Testis (tissue), 2 donors: ENCODE measurements around the gene MCCD1.

ENCODE experiments used
- POLR2A ChIP-seq: fragments of 450-650 bp; IDR thresholded peaks from one replicate; pipeline ENCODE4 v1.6.1; 2017; ENCODE audit warnings: antibody characterized with exemption, mild to moderate bottlenecking, moderate library complexity
- TF ChIP-seq, protein P1 (sequence below), 3 experiments: fragments of 450-650 bp in 2 of 3; fragments of 200-600 bp in 1 of 3; sonication (generic) in 1 of 3; IDR thresholded peaks; one replicate each; pipeline ENCODE4 v1.5.1; 2016 to 2019; ENCODE audit warnings: antibody characterized with exemption in 3 of 3, mild to moderate bottlenecking in 2 of 3, moderate library complexity in 1 of 3

DNA sequence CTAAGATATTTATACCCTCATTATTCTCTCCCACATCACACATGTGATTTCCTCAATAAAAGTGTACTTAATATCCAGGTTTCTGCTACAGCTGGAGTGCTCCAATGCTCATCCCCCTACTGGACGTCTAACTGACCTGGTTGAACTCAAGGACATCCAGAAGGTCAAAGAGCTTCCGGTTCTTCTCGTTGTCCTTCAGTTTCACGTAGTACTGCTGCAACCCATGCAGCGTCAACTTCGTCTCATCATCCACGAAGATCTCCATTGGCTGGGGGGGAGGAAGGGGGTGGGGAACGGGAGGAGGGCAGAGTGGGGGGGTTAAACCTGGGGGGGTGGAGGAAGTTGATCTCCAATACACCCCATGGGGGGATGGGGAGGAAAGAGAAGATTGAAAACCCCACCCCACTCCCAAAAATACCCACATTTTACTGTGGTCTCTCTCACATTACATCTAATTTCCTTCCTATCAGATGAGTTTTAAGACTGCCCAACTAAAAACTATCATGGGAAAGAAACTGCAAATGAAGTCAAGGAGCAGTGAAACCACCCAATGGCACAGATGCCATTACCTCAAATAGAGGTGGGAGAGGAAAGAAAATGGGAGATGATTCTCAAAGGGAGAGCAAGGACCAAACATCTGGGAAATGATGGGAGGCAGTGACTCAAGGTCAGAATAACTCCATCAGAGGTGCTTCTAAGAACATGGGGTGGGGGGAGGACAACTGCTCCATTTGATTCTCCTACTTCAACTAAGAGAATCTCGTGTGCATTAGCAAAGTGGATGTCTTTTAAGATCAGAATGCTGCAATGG lies 4.1 kb downstream of the MCCD1 start:
- TF ChIP-seq, protein P1, sequence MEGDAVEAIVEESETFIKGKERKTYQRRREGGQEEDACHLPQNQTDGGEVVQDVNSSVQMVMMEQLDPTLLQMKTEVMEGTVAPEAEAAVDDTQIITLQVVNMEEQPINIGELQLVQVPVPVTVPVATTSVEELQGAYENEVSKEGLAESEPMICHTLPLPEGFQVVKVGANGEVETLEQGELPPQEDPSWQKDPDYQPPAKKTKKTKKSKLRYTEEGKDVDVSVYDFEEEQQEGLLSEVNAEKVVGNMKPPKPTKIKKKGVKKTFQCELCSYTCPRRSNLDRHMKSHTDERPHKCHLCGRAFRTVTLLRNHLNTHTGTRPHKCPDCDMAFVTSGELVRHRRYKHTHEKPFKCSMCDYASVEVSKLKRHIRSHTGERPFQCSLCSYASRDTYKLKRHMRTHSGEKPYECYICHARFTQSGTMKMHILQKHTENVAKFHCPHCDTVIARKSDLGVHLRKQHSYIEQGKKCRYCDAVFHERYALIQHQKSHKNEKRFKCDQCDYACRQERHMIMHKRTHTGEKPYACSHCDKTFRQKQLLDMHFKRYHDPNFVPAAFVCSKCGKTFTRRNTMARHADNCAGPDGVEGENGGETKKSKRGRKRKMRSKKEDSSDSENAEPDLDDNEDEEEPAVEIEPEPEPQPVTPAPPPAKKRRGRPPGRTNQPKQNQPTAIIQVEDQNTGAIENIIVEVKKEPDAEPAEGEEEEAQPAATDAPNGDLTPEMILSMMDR (IDR thresholded peaks at IDR 0.05) = no peak
- no peak for TF ChIP-seq POLR2A
